ENCODE measurements around the gene PNCK. TPM values are rescaled to one million over a fixed set of nuclear protein-coding genes. Genes with fewer than 3 reads are reported as not detected.

Gene PNCK
- total and polyA plus RNA-seq, 2 experiments from 2014 or later, result 3.5 to 11.9 TPM

DNA sequence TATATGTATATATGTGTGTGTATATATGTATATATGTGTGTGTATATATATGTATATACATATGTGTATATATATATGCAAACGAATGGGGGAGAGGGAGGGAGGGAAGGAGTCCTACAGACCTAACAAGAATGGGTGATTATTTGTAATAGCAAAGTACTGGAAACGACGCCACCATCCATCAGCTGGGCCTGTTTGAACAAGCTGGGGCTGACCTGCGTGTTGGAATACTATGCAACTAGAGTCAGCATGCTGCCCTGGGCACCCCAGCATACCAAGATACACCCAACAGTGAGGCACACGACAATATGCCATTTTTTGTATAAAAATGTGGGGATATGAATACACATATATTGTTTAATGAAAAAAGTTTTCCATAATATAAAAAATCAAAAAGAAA lies 53.0 kb downstream of the PNCK start:
- Histone ChIP-seq H3K79me2 (replicated peaks; ENCODE audit: insufficient read depth) (no peaks in the 10 kb centered on the region), H2AFZ (no peak overlapping the region), H3K4me3 (no peak overlapping the region), H3K4me1 (ENCODE audit: insufficient read depth) (no peaks in the 10 kb centered on the region), H3K36me3 (ENCODE audit: insufficient read depth) (no peaks in the 10 kb centered on the region), H4K20me1 (replicated peaks; ENCODE audit: insufficient read depth) (no peaks in the 10 kb centered on the region), H3K27me3 (ENCODE audit: insufficient read depth) (no peaks in the 10 kb centered on the region; the same call in 1 of the 2 replicates), H3K27ac (ENCODE audit: low read depth) (no peak overlapping the region), H3F3A (replicated peaks; ENCODE audit: low read depth) (no peaks in the 10 kb centered on the region), H3K4me2 (no peak overlapping the region), H3K9me2 (ENCODE audit: insufficient read depth) (no peaks in the 10 kb centered on the region)
- Mint-ChIP-seq H3K27me3 (ENCODE audit: insufficient read depth, low read depth, poor library complexity) (peaks cover 8% of the 10 kb centered on the region), H3K4me1 (peaks cover 2% of the 10 kb centered on the region; the same call in 1 of the 3 replicates), H3K36me3 (ENCODE audit: low read depth) (no peaks in the 10 kb centered on the region), H3K9me3 (no peaks in the 10 kb centered on the region), H3K4me3 (no peak overlapping the region), H3K27ac (no peak overlapping the region)
- no peak for DNase-seq (ENCODE audit: low spot score)
- no peak for ATAC-seq
- TF ChIP-seq ZNF331 (CRISPR knock-in tag; IDR thresholded peaks at IDR 0.05; ENCODE audit: low read depth) (no peak), JUNB (IDR thresholded peaks at IDR 0.05; ENCODE audit: unreplicated experiment) (no peak), REST (IDR thresholded peaks at IDR 0.05; ENCODE audit: unreplicated experiment) (no peak), POLR2AphosphoS5 (IDR thresholded peaks at IDR 0.05; ENCODE audit: low read depth) (no peak), NANOG (IDR thresholded peaks at IDR 0.05; ENCODE audit: borderline replicate concordance) (no peak), ZNF114 (CRISPR knock-in tag; IDR thresholded peaks at IDR 0.05) (no peak), EZH2phosphoT487 (IDR thresholded peaks at IDR 0.05; ENCODE audit: unreplicated experiment) (no peak), EZH2 (IDR thresholded peaks at IDR 0.05; ENCODE audit: low read depth, unreplicated experiment) (no peak), CTCF (conservative IDR thresholded peaks at IDR 0.05; ENCODE audit: low read depth in 2 of 2) (no peak), CREB1 (CRISPR knock-in tag; IDR thresholded peaks at IDR 0.05; ENCODE audit: low read depth) (no peak)
- TF ChIP-seq, protein P1, sequence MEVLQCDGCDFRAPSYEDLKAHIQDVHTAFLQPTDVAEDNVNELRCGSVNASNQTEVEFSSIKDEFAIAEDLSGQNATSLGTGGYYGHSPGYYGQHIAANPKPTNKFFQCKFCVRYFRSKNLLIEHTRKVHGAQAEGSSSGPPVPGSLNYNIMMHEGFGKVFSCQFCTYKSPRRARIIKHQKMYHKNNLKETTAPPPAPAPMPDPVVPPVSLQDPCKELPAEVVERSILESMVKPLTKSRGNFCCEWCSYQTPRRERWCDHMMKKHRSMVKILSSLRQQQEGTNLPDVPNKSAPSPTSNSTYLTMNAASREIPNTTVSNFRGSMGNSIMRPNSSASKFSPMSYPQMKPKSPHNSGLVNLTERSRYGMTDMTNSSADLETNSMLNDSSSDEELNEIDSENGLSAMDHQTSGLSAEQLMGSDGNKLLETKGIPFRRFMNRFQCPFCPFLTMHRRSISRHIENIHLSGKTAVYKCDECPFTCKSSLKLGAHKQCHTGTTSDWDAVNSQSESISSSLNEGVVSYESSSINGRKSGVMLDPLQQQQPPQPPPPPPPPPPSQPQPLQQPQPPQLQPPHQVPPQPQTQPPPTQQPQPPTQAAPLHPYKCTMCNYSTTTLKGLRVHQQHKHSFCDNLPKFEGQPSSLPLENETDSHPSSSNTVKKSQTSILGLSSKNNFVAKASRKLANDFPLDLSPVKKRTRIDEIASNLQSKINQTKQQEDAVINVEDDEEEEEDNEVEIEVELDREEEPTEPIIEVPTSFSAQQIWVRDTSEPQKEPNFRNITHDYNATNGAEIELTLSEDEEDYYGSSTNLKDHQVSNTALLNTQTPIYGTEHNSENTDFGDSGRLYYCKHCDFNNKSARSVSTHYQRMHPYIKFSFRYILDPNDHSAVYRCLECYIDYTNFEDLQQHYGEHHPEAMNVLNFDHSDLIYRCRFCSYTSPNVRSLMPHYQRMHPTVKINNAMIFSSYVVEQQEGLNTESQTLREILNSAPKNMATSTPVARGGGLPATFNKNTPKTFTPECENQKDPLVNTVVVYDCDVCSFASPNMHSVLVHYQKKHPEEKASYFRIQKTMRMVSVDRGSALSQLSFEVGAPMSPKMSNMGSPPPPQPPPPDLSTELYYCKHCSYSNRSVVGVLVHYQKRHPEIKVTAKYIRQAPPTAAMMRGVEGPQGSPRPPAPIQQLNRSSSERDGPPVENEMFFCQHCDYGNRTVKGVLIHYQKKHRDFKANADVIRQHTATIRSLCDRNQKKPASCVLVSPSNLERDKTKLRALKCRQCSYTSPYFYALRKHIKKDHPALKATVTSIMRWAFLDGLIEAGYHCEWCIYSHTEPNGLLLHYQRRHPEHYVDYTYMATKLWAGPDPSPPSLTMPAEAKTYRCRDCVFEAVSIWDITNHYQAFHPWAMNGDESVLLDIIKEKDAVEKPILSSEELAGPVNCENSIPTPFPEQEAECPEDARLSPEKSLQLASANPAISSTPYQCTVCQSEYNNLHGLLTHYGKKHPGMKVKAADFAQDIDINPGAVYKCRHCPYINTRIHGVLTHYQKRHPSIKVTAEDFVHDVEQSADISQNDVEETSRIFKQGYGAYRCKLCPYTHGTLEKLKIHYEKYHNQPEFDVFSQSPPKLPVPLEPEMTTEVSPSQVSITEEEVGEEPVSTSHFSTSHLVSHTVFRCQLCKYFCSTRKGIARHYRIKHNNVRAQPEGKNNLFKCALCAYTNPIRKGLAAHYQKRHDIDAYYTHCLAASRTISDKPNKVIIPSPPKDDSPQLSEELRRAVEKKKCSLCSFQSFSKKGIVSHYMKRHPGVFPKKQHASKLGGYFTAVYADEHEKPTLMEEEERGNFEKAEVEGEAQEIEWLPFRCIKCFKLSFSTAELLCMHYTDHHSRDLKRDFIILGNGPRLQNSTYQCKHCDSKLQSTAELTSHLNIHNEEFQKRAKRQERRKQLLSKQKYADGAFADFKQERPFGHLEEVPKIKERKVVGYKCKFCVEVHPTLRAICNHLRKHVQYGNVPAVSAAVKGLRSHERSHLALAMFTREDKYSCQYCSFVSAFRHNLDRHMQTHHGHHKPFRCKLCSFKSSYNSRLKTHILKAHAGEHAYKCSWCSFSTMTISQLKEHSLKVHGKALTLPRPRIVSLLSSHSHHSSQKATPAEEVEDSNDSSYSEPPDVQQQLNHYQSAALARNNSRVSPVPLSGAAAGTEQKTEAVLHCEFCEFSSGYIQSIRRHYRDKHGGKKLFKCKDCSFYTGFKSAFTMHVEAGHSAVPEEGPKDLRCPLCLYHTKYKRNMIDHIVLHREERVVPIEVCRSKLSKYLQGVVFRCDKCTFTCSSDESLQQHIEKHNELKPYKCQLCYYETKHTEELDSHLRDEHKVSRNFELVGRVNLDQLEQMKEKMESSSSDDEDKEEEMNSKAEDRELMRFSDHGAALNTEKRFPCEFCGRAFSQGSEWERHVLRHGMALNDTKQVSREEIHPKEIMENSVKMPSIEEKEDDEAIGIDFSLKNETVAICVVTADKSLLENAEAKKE (CRISPR knock-in tag; IDR thresholded peaks at IDR 0.05), result no peak

All from GM23338 (cell line).